Activated T-helper 1 cell treated with anti-CD3 and anti-CD28 coated beads, Interleukin-12 subunit alpha, Interleukin-12 subunit beta, Interleukin-2, Interleukin-4 antibody, amounts not matched to agents 30 ng/mL and 10 ng/mL and 1 ng/mL, durations not matched to agents 14 hours and 24 hours and 36 hours (primary cell): ENCODE results near the gene PPP2CA. TPM values are rescaled to one million over a fixed set of nuclear protein-coding genes. Genes with fewer than 3 reads are reported as not detected.

Source experiments
- DNase-seq: peaks from one replicate; pipeline ENCODE4 v3.0.0; 2021; ENCODE audit warnings: low spot score
- H3K27ac Mint-ChIP-seq: one replicate; pipeline ENCODE4 v1.8.0; 2021; ENCODE audit warnings: mild to moderate bottlenecking, mixed read lengths
- H3K27me3 Mint-ChIP-seq: one replicate; pipeline ENCODE4 v1.8.0; 2022; ENCODE audit warnings: mild to moderate bottlenecking, moderate library complexity, mixed read lengths; ENCODE audit not compliant: insufficient read depth
- H3K36me3 Mint-ChIP-seq: one replicate; pipeline ENCODE4 v1.8.0; 2021; ENCODE audit warnings: low read depth, mixed read lengths
- H3K4me1 Mint-ChIP-seq: one replicate; pipeline ENCODE4 v1.8.0; 2021; ENCODE audit warnings: low read depth, mixed read lengths
- H3K4me3 Mint-ChIP-seq: one replicate; pipeline ENCODE4 v1.8.0; 2021; ENCODE audit warnings: mild to moderate bottlenecking, moderate library complexity, mixed read lengths
- H3K9me3 Mint-ChIP-seq: one replicate; pipeline ENCODE4 v1.8.0; 2021; ENCODE audit warnings: mixed read lengths
- intact Hi-C: fragments of 100-400 bp; cut with micrococcal nuclease; formaldehyde crosslinking; loops from one replicate; pipeline ENCODE4 v1.15.1; 2024
- total RNA-seq: library from RNA; stranded (reverse); gene quantifications from 2 replicates; pipeline ENCODE4 v1.2.3, GENCODE V29; 2022

Gene PPP2CA
- total RNA-seq, 1 donor from 2014 or later = 181 TPM

GRCh38 chr5:134252671-134253070 lies 26.8 kb upstream of the PPP2CA start:
- no peaks in the 10 kb centered on the region for H3K4me1 Mint-ChIP-seq
- H3K4me3 Mint-ChIP-seq = no peak overlapping the region
- H3K27me3 Mint-ChIP-seq = peaks cover 14% of the 10 kb centered on the region
- H3K9me3 Mint-ChIP-seq = no peaks in the 10 kb centered on the region
- no peaks in the 10 kb centered on the region for H3K36me3 Mint-ChIP-seq
- DNase-seq = no peak
- H3K27ac Mint-ChIP-seq = no peak overlapping the region
- intact Hi-C loops = no loop called here

DNA sequence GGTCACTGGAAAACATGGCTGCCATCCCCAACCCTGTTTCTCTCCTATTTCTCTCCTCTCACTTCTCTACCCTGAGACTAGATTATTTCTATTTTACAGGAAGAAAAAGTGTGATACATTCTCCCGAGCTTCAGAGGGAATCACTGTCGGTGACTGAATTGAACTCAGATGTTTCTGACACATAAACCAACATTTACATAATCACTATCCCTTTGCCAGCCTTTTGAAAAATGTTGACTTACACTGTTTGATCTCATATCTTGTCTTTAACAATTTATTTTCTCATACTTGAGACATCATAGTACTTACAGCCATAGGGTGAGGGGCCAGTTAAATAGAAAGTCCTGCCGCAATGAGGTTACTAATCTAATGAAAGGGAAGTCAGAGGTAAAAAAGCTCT lies 25.1 kb upstream of the PPP2CA start:
- Mint-ChIP-seq H3K27me3 (peaks cover 14% of the 10 kb centered on the region), H3K9me3 (no peaks in the 10 kb centered on the region), H3K36me3 (no peaks in the 10 kb centered on the region), H3K27ac (no peak overlapping the region), H3K4me3 (no peak overlapping the region), H3K4me1 (no peaks in the 10 kb centered on the region)
- DNase-seq = no peak
- intact Hi-C loops = no loop called here

DNA sequence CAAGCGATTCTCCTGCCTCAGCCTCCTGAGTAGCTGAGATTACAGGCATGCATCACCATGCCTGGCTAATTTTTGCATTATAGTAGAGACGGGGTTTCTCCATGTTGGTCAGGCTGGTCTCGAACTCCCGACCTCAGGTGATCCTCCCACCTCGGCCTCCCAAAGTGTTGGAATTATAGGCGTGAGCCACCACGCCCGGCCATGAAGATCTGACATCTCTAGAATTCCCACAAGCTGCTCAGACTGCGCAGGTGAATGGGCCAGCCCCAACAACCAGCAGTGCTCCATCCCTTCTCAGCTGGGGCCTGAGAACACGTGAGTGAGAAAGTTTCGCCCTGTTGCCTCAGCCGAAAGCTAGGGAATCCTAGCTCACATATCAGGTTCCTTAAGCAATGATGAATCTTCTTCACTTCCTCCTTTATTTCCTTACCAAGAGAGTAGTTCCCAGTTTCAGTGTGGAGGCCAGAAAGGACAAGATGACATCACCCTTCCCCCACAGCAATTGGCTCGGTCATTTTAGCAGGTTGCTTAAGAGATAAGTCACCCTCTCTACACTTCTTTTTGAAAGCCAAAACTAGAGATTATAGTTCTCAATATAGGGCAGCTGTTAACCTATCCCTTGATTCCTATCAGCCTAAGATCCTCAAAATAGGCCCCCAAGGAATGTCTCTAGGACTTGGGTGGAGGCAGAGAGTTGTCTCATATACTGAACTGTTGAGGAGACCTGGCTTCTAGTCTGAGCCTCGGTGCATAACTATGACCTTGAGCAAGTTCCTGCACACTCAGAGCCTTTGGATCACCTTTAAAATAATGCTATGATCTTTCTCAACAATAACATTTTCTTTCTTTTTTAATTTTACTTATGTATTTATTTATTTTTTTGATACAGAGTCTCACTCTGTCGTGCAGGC lies 23.9 kb upstream of the PPP2CA start:
- no peaks in the 10 kb centered on the region for H3K36me3 Mint-ChIP-seq
- H3K4me1 Mint-ChIP-seq = no peaks in the 10 kb centered on the region
- intact Hi-C loops = no loop called here
- no peak overlapping the region for H3K27ac Mint-ChIP-seq
- H3K27me3 Mint-ChIP-seq = peaks cover 11% of the 10 kb centered on the region
- no peak for DNase-seq
- H3K4me3 Mint-ChIP-seq = no peak overlapping the region
- H3K9me3 Mint-ChIP-seq = no peaks in the 10 kb centered on the region

DNA sequence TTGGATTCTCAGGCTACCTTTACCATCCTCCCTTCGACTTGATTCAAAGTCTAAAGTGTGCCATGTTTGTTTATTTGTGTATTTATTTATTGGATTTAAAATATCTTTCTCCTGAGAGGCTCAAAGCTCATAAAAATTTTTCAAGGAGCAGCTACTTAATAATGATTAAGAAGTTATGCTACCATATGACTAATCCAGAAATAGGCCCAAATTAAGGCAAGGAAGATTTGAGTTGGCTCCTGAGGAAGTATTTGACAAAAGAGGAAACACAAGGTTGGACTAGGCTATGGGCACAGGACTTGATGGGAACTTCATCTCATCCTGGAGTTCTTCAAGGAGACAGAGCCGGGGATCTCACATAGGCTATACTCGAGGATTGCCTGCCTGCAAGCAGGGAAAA lies 22.4 kb upstream of the PPP2CA start:
- Mint-ChIP-seq H3K36me3 (no peaks in the 10 kb centered on the region), H3K27me3 (peaks cover 11% of the 10 kb centered on the region), H3K9me3 (no peaks in the 10 kb centered on the region), H3K4me1 (no peaks in the 10 kb centered on the region), H3K27ac (no peak overlapping the region), H3K4me3 (no peak overlapping the region)
- DNase-seq = no peak
- intact Hi-C loops = no loop called here

DNA sequence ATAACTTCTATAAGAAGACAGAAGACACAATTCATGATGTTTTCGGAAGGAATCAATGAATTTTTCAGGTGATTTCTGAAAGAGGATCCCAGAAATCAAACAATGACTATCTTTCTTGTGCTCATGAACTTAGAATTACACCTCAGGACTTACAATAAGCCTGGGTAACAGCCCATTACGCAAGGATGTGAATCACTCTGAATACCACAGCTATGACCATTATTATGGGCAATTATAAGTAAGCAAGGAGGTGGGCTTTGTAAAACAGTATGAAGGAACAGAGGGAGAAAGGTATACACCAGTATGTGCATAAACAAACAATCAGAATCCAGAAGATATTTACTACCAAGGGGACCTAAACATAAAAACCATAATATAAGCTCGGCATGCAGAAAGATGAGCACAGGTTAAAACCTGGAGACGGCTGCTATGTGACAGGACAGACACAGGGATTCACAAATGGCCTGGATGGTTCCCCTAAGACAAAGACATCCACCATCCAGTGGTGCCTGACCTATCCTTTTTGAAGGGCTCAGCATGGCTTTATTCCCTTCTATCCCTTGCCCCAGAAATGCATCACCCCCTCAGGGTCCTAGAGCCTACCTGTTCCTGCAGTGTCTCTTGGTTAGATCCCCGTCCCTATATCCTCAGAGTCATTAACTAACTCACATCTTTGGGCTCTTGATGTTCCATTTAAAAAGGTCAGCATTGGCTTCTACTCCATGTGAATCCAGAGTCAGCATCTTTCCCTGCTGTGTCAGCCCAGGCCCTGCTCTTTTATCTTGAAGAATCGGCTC lies 21.8 kb upstream of the PPP2CA start:
- Mint-ChIP-seq H3K4me1 (no peaks in the 10 kb centered on the region), H3K4me3 (no peak overlapping the region), H3K36me3 (no peaks in the 10 kb centered on the region), H3K27ac (no peak overlapping the region), H3K9me3 (no peaks in the 10 kb centered on the region), H3K27me3 (peaks cover 11% of the 10 kb centered on the region)
- DNase-seq = no peak
- intact Hi-C loops = no loop called here

DNA sequence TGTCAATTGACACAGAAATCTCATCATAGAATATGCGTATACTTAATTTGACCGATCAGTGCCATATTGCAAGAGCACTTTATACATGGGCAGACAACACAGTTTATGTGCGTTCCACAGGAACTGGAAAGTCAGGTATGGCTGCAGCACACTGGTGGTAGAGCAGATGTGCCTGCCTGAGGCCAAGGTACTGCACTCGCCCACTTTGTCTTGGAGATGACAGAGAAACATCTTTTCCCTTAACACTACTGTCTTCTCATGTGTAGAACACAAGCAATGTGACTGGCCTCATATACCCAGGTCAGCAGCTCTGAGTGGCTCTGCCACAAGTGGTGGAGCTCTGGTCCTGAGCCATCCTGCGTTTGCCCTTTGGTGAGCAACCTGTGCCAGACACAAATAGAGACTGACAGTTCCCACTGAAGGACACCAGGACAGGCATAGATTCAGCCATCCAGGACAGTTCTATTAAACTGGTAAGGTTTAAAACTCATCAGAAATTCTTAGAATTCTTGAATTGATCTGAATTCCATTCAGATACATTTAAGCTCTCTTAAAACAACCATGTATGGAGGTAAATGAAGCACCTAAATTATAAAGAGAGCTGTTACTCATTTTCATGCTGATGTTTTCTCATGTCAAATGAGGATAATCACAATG lies 21.0 kb upstream of the PPP2CA start:
- H3K27ac Mint-ChIP-seq = no peak overlapping the region
- intact Hi-C loops = no loop called here
- no peaks in the 10 kb centered on the region for H3K4me1 Mint-ChIP-seq
- peaks cover 11% of the 10 kb centered on the region for H3K27me3 Mint-ChIP-seq
- no peaks in the 10 kb centered on the region for H3K9me3 Mint-ChIP-seq
- H3K36me3 Mint-ChIP-seq = no peaks in the 10 kb centered on the region
- H3K4me3 Mint-ChIP-seq = no peak overlapping the region
- no peak for DNase-seq

DNA sequence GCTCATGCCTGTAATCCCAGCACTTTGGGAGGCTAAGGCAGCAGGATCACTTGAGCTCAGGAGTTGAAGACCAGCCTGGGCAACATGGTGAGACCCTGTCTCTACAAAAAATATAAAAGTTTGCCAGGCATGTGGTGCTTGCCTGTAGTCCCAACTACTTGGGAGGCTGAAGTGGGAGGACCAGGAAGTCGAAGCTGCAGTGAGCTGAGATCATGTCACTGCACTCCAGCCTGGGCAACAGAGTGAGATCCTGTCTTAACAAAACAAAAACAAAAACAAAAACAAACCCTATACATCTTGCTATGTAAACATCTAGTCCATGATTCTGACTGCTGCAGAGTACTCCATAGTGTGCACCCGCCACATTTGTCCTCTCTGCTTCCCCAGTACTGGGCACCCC lies 19.8 kb upstream of the PPP2CA start:
- intact Hi-C loops = no loop called here
- DNase-seq = no peak
- Mint-ChIP-seq H3K36me3 (no peaks in the 10 kb centered on the region), H3K9me3 (no peaks in the 10 kb centered on the region), H3K4me1 (no peaks in the 10 kb centered on the region), H3K27ac (no peak overlapping the region), H3K4me3 (no peak overlapping the region), H3K27me3 (peaks cover 13% of the 10 kb centered on the region)

DNA sequence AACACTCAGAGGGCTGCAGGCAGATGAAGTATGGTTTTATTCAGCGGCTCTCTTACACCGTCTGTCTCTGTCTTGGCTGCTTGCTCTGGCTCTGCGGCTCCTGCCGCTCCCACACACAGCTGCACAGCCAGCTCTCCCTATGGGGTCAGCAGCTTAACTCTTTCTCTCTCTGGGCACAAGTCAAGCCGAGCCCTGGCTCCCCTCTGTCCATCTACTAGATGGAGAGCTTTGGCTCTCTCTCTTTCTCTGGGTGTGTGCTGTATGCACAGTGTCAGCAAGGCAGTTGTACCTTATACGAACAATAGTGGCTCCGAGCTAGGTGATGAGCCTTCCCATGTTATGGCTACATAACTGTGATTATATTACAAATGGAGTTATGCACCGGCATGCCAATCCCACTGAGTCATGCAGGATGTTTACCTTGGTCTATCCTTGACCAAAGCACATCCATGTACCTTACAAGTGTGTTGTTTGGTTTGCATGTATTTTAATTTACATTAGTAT lies 19.3 kb upstream of the PPP2CA start:
- no peaks in the 10 kb centered on the region for H3K9me3 Mint-ChIP-seq
- intact Hi-C loops = no loop called here
- no peaks in the 10 kb centered on the region for H3K36me3 Mint-ChIP-seq
- no peak overlapping the region for H3K4me3 Mint-ChIP-seq
- H3K27ac Mint-ChIP-seq = no peak overlapping the region
- DNase-seq = no peak
- H3K27me3 Mint-ChIP-seq = peaks cover 19% of the 10 kb centered on the region
- H3K4me1 Mint-ChIP-seq = no peaks in the 10 kb centered on the region

DNA sequence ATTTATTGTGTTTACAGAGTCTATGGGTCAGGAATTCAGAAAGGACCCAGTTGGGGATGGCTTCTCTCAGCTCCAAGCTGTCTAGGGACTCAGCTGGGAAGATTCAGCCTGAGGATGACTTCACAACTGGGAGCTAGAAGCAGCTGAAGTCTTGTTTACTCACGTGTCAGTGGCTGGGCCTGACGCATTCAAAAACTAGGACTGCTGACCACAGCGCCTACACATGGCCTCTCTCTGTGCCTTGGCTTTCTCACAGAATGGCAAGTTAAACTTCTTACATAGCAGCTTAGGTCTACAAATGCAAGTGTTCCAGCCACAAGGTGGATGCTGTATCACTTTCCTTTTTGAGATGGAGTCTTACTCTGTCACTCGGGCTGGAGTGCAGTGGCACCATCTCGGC lies 16.3 kb upstream of the PPP2CA start:
- H3K27ac Mint-ChIP-seq = no peak overlapping the region
- intact Hi-C loops = no loop called here
- H3K36me3 Mint-ChIP-seq = no peaks in the 10 kb centered on the region
- H3K4me3 Mint-ChIP-seq = no peak overlapping the region
- no peak for DNase-seq
- no peaks in the 10 kb centered on the region for H3K9me3 Mint-ChIP-seq
- H3K4me1 Mint-ChIP-seq = no peaks in the 10 kb centered on the region
- peaks cover 19% of the 10 kb centered on the region for H3K27me3 Mint-ChIP-seq

DNA sequence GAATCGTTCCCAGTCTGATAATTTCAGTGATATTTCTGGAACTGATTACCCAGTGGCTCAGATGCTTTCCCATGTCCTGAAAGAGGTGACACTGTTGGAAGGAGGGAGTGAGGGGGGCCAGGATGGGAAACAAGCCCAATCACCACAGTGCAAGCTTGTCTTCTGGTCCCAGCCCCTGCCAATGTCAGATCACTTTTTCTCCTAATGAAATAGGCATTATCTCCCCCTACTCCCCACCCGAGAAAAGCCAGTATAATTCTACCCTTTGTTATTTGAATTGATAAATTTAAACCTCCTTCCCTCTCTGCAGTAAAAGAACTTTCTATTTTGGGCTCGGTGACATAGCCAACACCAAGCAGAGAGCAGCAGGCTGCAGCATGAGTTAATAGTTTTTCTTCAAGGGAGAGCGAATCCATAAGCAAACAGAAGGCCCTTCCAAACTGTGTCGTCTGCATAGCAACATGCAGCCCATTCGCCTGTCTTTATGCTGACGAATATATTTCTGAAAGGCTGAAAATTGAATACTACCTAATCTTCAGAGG lies 14.6 kb upstream of the PPP2CA start:
- H3K4me1 Mint-ChIP-seq = no peaks in the 10 kb centered on the region
- intact Hi-C loops = no loop called here
- no peaks in the 10 kb centered on the region for H3K9me3 Mint-ChIP-seq
- DNase-seq = no peak
- no peaks in the 10 kb centered on the region for H3K36me3 Mint-ChIP-seq
- H3K4me3 Mint-ChIP-seq = no peak overlapping the region
- no peak overlapping the region for H3K27ac Mint-ChIP-seq
- peaks cover 33% of the 10 kb centered on the region for H3K27me3 Mint-ChIP-seq

GRCh38 chr5:134236820-134237219 lies 10.9 kb upstream of the PPP2CA start:
- DNase-seq = no peak
- intact Hi-C loops = no loop called here
- Mint-ChIP-seq H3K27ac (no peak overlapping the region), H3K27me3 (peaks cover 40% of the 10 kb centered on the region), H3K9me3 (no peaks in the 10 kb centered on the region), H3K36me3 (no peaks in the 10 kb centered on the region), H3K4me1 (no peaks in the 10 kb centered on the region), H3K4me3 (no peak overlapping the region)

DNA sequence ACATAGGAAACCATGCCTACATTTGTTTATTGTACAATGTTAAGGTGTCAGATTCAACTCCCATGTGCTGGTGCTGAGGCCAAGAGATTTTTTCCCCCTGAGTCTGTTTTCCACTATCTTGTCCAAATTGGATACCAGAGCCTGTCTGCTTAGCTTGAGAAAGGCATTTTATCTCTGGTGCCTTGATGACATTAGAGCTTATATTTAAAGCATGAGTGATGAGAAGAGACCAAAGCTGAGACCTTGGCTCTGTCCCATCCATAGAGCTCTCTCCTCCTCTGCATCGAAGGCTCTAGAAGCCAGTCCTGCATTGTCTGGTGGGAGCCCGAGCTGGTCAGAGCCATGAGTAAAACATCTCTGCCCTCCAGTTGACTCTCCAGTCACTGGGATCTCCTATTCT lies 10.4 kb upstream of the PPP2CA start:
- Mint-ChIP-seq H3K27ac (no peak overlapping the region), H3K36me3 (no peaks in the 10 kb centered on the region), H3K4me1 (no peaks in the 10 kb centered on the region), H3K9me3 (no peaks in the 10 kb centered on the region), H3K4me3 (no peak overlapping the region), H3K27me3 (peaks cover 36% of the 10 kb centered on the region)
- DNase-seq = no peak
- intact Hi-C loops = no loop called here
